Smooth muscle cell (in vitro differentiated cells): Measurements from ENCODE around the gene DLL4. TPM values are rescaled to one million over a fixed set of nuclear protein-coding genes. Genes with fewer than 3 reads are reported as not detected.

Experiments
- DNase-seq: peaks from one replicate; lab custom pipeline; 2025; ENCODE audit not compliant: unreplicated experiment; lab: John Stamatoyannopoulos, UW
- H2AFZ ChIP-seq: fragments of 200-600 bp; sonication (generic); 2 replicates; pipeline ENCODE4 v1.6.0; 2016; ENCODE audit warnings: antibody characterized with exemption, low read depth, mild to moderate bottlenecking
- H3F3A ChIP-seq: fragments of 200-600 bp; sonication (generic); 2 replicates; pipeline ENCODE4 v1.6.0; 2017; ENCODE audit warnings: antibody characterized with exemption, low read depth
- H3K27ac ChIP-seq: fragments of 200-600 bp; sonication (generic); 2 replicates; pipeline ENCODE4 v1.5.1; 2016; ENCODE audit warnings: low read depth, mild to moderate bottlenecking
- H3K27me3 ChIP-seq: fragments of 200-600 bp; sonication (generic); 2 replicates; pipeline ENCODE4 v1.6.1; 2016; ENCODE audit warnings: low read depth, mild to moderate bottlenecking
- H3K36me3 ChIP-seq: fragments of 200-600 bp; sonication (generic); 2 replicates; pipeline ENCODE4 v1.5.1; 2016; ENCODE audit warnings: low read depth
- H3K4me1 ChIP-seq: fragments of 200-600 bp; sonication (generic); 2 replicates; pipeline ENCODE4 v1.5.1; 2016; ENCODE audit warnings: low read depth
- H3K4me2 ChIP-seq: fragments of 200-600 bp; sonication (generic); 2 replicates; pipeline ENCODE4 v1.6.0; 2016; ENCODE audit warnings: mild to moderate bottlenecking
- H3K4me3 ChIP-seq: fragments of 200-600 bp; sonication (generic); 2 replicates; pipeline ENCODE4 v1.5.1; 2016; ENCODE audit warnings: mild to moderate bottlenecking
- H3K79me2 ChIP-seq: fragments of 200-600 bp; sonication (generic); 2 replicates; pipeline ENCODE4 v1.6.0; 2016; ENCODE audit warnings: low read depth, mild to moderate bottlenecking
- H3K9ac ChIP-seq: fragments of 200-600 bp; sonication (generic); 2 replicates; pipeline ENCODE4 v1.6.0; 2016; ENCODE audit warnings: low read depth
- H3K9me3 ChIP-seq: fragments of 200-600 bp; sonication (generic); replicated peaks from 2 replicates; pipeline ENCODE4 v1.5.1; 2016; ENCODE audit warnings: low read depth
- H4K20me1 ChIP-seq: fragments of 200-600 bp; sonication (generic); 2 replicates; pipeline ENCODE4 v1.6.0; 2016; ENCODE audit warnings: low read depth
- CTCF ChIP-seq: fragments of 200-600 bp; sonication (generic); IDR thresholded peaks from 2 replicates; pipeline ENCODE4 v1.5.1; 2017; ENCODE audit warnings: borderline replicate concordance, mild to moderate bottlenecking, antibody characterized with exemption; ENCODE audit not compliant: insufficient read depth, poor library complexity, severe bottlenecking
- WGBS: methylation state at CpG from one replicate; pipeline ENCODE4 v1.1.7; 2016; ENCODE audit warnings: low lambda C conversion rate; 5-methylcytosine and 5-hydroxymethylcytosine counted together
- polyA plus RNA-seq: library from polyadenylated mRNA; unstranded; fragments of >200 nt; fragmentation: Nextera tagmentation; extraction: Ambion mirVana; gene quantifications from 2 replicates; pipeline ENCODE4 v1.2.1, GENCODE V29; 2016
- total RNA-seq: library from RNA; depleted of rRNA; stranded (reverse); fragments of >200 nt; gene quantifications from 2 replicates; pipeline ENCODE4 v1.2.3, GENCODE V29; 2014

DLL4 gene
- total and polyA plus RNA-seq, 2 experiments from 2014 or later = not detected

GRCh38 chr15:40926659-40927494 lies 2.3 kb upstream of the DLL4 start:
- TF ChIP-seq CTCF = no peak
- H3K4me3 ChIP-seq = no peak overlapping the region
- peaks cover 8% of the 10 kb centered on the region for H4K20me1 ChIP-seq
- H3K9me3 ChIP-seq = no peaks in the 10 kb centered on the region
- H3K79me2 ChIP-seq = no peaks in the 10 kb centered on the region
- H3F3A ChIP-seq = no peaks in the 10 kb centered on the region
- no peak overlapping the region for H2AFZ ChIP-seq
- peak overlapping the region; percentile 93 for H3K4me2 ChIP-seq
- no peaks in the 10 kb centered on the region for H3K36me3 ChIP-seq
- H3K9ac ChIP-seq = no peak overlapping the region
- 14% methylated on average over 32 of the region's 33 CpGs for WGBS
- no peak for DNase-seq
- H3K27me3 ChIP-seq = peaks cover 95% of the 10 kb centered on the region
- H3K4me1 ChIP-seq = peaks cover 50% of the 10 kb centered on the region
- H3K27ac ChIP-seq = no peak overlapping the region

GRCh38 chr15:40927495-40927872 lies 1.7 kb upstream of the DLL4 start:
- Histone ChIP-seq H3K79me2 (no peaks in the 10 kb centered on the region), H2AFZ (no peak overlapping the region), H3K27ac (no peak overlapping the region), H3K4me3 (peak overlapping the region; percentile 52), H3K27me3 (peaks cover 98% of the 10 kb centered on the region), H4K20me1 (peaks cover 8% of the 10 kb centered on the region), H3F3A (no peaks in the 10 kb centered on the region), H3K9me3 (no peaks in the 10 kb centered on the region), H3K4me1 (peaks cover 50% of the 10 kb centered on the region), H3K9ac (no peak overlapping the region), H3K4me2 (peak overlapping the region; percentile 90), H3K36me3 (no peaks in the 10 kb centered on the region)
- WGBS = 7% methylated on average over 6 of the region's 24 CpGs
- TF ChIP-seq CTCF = no peak
- DNase-seq = no peak

- no peak overlapping the region for H2AFZ ChIP-seq
- no peak for TF ChIP-seq CTCF
These were observed 1.0 kb upstream of the DLL4 start for GRCh38 chr15:40927873-40928806.

More at GRCh38 chr15:40927873-40928806, 1.0 kb upstream of the DLL4 start:
- no peak overlapping the region for H3K27ac ChIP-seq
- no peaks in the 10 kb centered on the region for H3K79me2 ChIP-seq
- H4K20me1 ChIP-seq = peaks cover 8% of the 10 kb centered on the region
- DNase-seq = no peak
- WGBS = 1% methylated on average over 51 of the region's 68 CpGs
- H3K36me3 ChIP-seq = no peaks in the 10 kb centered on the region
- H3K9me3 ChIP-seq = no peaks in the 10 kb centered on the region
- no peaks in the 10 kb centered on the region for H3F3A ChIP-seq
- peaks cover 50% of the 10 kb centered on the region for H3K4me1 ChIP-seq
- peak overlapping the region; percentile 90 for H3K4me2 ChIP-seq
- H3K27me3 ChIP-seq = peaks cover 99% of the 10 kb centered on the region
- H3K4me3 ChIP-seq = peak overlapping the region; percentile 52
- no peak overlapping the region for H3K9ac ChIP-seq
